DMS 273 treated with DMSO at 0.1 percent for 48 hours (cell line): ENCODE data around the gene PLCG1.

Experiments
- DNase-seq: peaks from one replicate; lab custom pipeline; 2025; lab: John Stamatoyannopoulos, UW

PLCG1 gene

DNA sequence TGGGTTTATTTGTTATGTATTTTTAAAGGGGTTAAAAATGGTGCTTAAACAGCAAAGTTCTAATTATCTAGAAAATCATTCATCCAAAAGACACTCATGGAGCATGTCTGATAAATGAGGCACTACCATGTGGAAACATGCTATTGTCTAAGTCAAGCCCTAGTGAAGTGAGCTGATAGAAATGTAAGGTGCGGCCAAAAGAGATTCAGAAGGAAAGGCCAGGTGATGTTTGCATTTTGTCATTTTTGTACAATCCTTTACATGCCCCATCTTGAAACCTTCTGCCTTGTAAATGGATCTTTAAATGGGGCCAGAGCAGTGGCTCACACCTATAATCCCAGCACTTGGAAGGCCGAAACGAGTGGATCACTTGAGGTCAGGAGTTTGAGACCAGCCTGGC, 77.3 kb downstream of the PLCG1 start:
- DNase-seq = no peak

DNA sequence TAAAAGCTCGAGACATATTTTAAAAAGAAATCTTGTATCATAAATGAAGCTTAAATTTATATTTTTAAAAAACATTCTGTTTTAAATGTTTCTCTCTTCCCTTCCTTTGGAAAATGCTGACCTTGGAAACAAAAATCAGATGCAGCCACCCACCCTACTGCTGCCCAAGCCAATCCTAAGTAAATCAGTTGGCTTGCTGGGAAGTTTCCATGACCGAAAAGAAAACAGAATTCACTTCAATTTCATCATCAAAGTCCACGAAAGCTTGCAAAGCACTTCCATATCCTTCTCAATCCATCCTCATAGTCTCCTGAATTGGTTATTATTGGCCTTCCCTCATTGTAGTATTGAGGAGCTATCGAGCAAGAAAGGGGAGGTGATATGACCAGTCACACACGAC, 80.1 kb downstream of the PLCG1 start:
- DNase-seq = no peak

DNA sequence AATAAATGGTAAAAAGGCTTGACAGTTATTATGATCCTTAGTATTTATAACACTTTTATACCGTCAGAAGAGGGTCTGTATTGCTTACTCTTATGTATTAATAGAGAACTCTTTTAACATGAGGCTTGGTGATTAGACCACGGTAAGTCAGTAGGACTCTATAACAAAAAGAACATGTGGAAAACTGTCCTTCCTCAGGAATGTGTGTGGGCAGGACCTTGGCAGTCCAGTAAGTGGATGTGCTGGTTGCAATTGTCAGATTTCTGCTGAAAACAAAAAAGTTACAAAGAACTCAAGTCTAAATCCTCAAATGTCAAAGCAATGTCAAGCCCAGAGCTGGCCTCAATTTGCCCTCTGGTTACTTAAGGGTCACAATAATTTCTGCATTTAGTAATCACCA, 81.1 kb downstream of the PLCG1 start:
- DNase-seq = no peak

DNA sequence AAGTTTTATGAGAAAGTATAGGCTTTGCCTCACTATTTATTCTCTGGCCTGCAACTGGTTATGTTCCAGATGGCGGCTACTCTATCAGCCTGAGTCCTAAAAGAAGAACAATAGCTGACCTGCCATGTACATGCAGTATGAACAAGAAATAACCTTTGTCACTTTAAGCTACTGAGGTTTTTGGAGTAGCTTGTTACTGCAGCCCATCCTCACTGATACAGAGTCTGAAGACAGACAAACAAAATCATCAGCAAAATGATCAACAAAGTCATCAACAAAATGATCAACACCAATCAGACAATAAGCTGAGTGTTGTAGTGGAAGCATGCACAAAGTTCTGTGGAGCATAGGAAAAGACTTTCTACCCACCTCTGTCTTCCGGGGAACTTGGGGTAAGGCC, 82.5 kb downstream of the PLCG1 start:
- no peak for DNase-seq

DNA sequence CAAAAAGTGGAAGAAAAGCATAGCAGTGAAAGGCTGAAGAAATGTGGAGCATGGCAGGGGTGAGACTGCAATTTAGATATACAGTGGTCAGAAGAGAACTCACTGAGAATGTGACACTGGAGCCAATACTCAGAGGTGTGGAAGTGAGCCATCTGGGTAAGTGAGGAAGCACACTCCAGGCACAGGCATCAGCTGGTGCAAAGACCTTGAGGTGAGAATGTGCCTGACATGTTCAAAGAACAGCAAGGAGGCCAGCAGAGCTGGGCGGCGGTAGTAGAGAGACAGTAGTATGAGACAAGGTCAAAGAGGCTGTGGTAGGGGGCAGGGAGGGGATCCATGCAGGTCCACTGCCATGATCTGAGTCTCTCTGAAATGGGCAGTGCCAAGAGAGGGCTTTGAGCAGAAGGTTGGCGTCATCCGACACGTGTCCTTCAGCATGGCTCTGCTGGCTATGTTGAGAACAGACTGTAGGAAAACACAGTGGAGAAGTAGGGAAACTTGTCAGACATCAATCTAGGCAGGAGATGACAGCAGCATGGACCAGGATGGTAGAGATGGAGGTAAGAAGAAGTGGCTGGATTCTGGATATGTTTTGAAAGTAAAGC, 84.4 kb downstream of the PLCG1 start:
- DNase-seq = no peak

DNA sequence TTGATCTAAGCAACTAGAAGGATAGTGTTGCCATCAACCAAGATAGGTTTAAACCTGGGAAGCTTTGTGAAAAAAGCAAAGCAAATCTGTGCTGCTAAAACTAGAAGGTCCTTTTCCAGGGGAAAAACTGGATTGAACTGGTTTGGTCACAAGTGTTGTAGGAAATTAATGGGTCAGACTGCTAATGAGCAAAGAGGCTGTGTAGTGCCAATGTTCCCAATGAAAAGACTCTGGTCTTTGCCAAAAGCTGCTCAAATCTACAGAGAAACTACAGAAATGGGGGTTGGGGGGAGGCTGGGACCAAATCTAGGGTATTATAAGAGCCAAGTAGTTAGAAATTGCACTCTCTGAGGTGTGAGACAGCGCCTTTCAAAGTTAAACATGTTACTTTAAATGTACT, 85.0 kb downstream of the PLCG1 start:
- no peak for DNase-seq

DNA sequence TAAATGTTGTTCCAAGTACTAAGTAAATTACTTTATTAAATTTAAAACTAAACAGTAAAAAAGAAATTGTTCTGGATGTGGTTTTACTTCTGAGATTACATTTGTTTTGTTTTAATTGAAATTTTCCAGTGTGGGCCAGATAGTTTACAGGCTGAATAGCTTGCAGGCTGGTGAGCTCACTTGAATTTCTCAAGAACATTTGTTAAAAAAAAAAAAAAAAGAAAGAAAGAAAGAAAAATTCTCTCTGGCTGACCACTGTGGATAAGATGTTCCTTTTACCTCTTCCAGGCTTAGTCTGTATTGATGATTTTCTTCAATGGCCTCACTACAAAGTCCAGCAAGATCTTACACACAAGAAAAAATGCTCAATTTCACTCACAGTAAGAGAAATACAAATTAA, 85.4 kb downstream of the PLCG1 start:
- DNase-seq = no peak

DNA sequence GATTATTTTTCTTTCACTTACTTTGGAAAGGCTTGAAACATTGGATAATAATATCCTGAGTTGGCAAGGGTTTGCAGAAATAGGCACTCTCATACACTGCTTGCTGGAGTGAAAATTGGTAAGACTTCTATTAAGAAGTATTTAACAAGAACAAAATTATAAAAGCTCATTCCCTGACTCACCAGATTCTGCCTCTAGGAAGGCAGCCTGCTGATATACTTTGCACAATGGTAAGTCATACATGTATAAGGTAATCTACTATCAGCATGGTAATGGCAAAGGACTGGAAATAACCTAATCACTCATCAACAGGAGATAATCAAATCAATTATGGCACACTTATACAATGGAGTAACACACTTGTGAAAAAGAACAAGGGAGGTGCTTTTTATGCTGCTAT, 85.8 kb downstream of the PLCG1 start:
- DNase-seq = no peak

DNA sequence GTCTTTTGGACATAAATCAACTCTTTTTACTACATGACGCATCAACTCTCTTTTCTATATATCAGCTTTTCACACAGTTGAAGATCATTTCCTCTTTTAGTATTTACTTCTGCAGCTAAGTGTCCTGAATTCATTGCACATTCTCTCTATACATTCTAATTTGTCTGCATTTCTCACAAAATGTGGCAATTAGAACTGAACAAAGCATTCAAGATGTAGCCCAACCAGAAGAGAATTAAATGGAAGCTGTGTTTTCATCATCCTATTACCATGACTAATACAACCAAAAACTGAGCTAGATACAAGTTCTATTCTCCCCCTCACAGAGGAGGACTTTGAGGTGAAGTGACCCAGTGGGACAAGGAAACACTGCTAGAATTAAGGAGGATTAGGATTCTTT, 86.9 kb downstream of the PLCG1 start:
- DNase-seq = no peak

DNA sequence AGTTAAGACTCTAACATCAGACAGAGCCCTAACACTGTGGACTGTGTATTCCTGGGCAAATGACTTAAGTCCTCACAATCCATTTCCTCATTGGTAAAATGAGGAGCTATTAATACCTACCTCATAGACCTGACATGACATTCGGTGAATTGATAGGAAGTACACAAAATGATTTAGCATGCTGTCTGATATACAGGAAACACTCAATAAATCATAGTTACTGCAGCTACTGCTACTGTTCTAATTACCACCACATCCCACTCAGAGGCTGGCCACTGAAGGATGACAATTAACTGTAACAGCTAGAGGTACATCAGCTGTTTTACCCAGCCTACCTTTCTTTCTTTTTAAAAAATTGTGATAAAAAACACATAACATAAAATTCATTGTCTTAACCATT, 87.7 kb downstream of the PLCG1 start:
- DNase-seq = no peak

DNA sequence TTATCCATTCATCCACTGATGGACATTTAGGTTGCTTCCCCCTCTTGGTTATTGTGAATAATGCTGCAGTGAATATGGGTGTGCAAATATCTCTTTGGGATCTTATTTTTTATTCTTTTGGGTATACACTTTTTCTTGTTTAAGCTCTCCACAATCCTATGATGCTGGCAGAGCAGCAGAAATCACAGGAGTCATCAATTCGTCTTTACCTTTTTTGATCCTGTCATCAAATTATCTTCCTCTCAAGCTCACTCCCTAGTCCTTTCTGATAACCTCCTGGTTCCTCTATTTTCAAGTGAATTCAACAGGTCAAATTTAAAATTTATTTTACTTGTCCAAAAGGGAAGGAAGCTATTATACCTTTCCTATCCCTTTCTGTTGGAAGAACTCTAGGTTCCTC, 89.1 kb downstream of the PLCG1 start:
- DNase-seq = no peak
